Globus pallidus (tissue), 1 donor: ENCODE measurements around the gene AQP1.

ENCODE experiments used
- DNase-seq: peaks from one replicate; pipeline ENCODE4 v3.0.0-alpha.2; 2015; ENCODE audit warnings: low spot score

The AQP1 gene

DNA sequence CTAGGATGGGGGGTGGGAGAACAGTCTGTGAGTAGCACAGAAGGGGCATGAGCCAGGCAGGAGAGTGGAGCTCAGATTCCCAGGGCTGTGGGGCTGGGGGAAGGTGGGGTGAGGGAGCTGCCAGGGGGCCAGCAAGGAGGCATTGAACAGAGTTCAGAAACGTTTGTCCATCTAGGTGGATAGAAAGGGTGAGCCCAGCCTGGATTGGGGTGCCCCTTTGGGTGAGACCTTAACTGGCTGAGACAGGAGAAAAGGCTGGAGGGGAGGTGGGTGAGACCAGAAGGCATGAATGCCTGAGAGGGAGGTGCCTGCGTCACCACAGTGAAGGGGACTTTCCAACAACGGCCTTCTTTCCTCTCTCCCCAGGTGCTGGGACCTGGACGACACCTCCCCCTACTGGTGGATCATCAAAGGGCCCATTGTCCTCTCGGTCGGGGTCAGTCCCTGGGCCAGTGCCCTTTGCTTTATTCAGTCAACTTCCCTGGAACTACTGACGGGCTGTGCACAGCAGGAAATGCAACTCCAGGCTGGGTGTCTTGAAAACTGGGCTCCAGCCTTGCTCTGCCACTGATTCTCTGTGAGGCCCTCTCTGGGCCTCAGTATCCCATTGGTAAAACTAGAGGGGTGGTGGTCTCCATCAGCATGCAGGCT lies 63.1 kb downstream of the AQP1 start:
- DNase-seq, result no peak
